GM12878 (cell line): ENCODE results near the gene MVB12B. TPM values are rescaled to one million over a fixed set of nuclear protein-coding genes. Genes with fewer than 3 reads are reported as not detected.

Experiments
- ATAC-seq: fragments of 200-7000 bp; cut with Tn5 transposase; 3 replicates; pipeline ENCODE4 v1.9.1; 2020; ENCODE audit warnings: mild to moderate bottlenecking, moderate library complexity
- BruUV-seq: library from RNA; stranded (reverse); fragments of 400-500 nt; replicated peaks from 2 replicates; lab custom pipeline; 2021; lab: Mats Ljungman, UMichigan
- CTCF ChIA-PET: fragments of 300-600 bp; sonication (Branson Sonifier 250); formaldehyde crosslinking; extraction: SDS; loops from one replicate; lab custom pipeline; 2021; ENCODE audit warnings: inconsistent platforms; lab: Yijun Ruan, JAX
- POLR2A ChIA-PET: fragments of 350-600 bp; formaldehyde crosslinking; extraction: SDS; loops from one replicate; lab custom pipeline; 2021; ENCODE audit warnings: inconsistent platforms; lab: Charles Lee
- RAD21 ChIA-PET: fragments of 300-600 bp; sonication (Branson Sonifier 250); formaldehyde crosslinking; loops from one replicate; lab custom pipeline; 2023; ENCODE audit warnings: antibody characterized with exemption; ENCODE audit not compliant: unreplicated experiment; lab: Charles Lee
- SMC1A ChIA-PET: fragments of 300-600 bp; sonication (Branson Sonifier 250); formaldehyde crosslinking; loops from one replicate; lab custom pipeline; 2023; ENCODE audit not compliant: unreplicated experiment, uncharacterized antibody; lab: Charles Lee
- DNase-seq: peaks from one replicate; pipeline ENCODE4 v3.0.0-alpha.2; 2011; ENCODE audit warnings: low read depth, low spot score
- FAIRE-seq: peaks from 3 replicates; lab custom pipeline; 2011; peaks lifted over from hg19 to GRCh38; lab: Jason Lieb, UNC
- H2AFZ ChIP-seq: 2 replicates; pipeline ENCODE4 v1.6.0; 2011; ENCODE audit warnings: low read depth, low read length, control low read depth; ENCODE audit not compliant: control insufficient read depth
- H3K27ac ChIP-seq: 2 replicates; pipeline ENCODE4 v1.5.1; 2011; ENCODE audit warnings: control low read depth; ENCODE audit not compliant: control insufficient read depth, insufficient read depth
- H3K27me3 ChIP-seq, 2 experiments: replicated peaks in 1 of 2; 2 replicates each; pipeline versions ENCODE4 v1.6.0 to v1.6.1; 2011; ENCODE audit warnings: low read length in 1 of 2; ENCODE audit not compliant: control insufficient read depth in 2 of 2, insufficient read depth in 2 of 2
- H3K36me3 ChIP-seq, 2 experiments: 2 replicates each; pipeline ENCODE4 v1.5.1; 2011; ENCODE audit warnings: low read length in 1 of 2; ENCODE audit not compliant: control insufficient read depth in 2 of 2, insufficient read depth in 2 of 2
- H3K4me1 ChIP-seq: 2 replicates; pipeline ENCODE4 v1.6.1; 2011; ENCODE audit warnings: mild to moderate bottlenecking, low read length, moderate library complexity, mixed read lengths; ENCODE audit not compliant: control insufficient read depth, insufficient read depth
- H3K4me2 ChIP-seq: 2 replicates; pipeline ENCODE4 v1.6.0; 2011; ENCODE audit warnings: control low read depth; ENCODE audit not compliant: control insufficient read depth, insufficient read depth
- H3K4me3 ChIP-seq: fragments of 200-600 bp; sonication (generic); 2 replicates; pipeline ENCODE4 v1.5.1; 2016
- H3K79me2 ChIP-seq: 2 replicates; pipeline ENCODE4 v1.6.0; 2011; ENCODE audit warnings: low read length; ENCODE audit not compliant: control insufficient read depth, insufficient read depth
- H3K9ac ChIP-seq: 2 replicates; pipeline ENCODE4 v1.8.0; 2011; ENCODE audit warnings: low read length, control low read depth, mixed read lengths; ENCODE audit not compliant: control insufficient read depth, insufficient read depth
- H3K9me3 ChIP-seq: replicated peaks from 3 replicates; pipeline ENCODE4 v1.5.1; 2011; ENCODE audit warnings: mild to moderate bottlenecking, low read length; ENCODE audit not compliant: control insufficient read depth, insufficient read depth
- H4K20me1 ChIP-seq: 2 replicates; pipeline ENCODE4 v1.6.0; 2011; ENCODE audit not compliant: control insufficient read depth, insufficient read depth
- DPF2 ChIP-seq: fragments of 450-650 bp; IDR thresholded peaks from 2 replicates; pipeline ENCODE4 v1.6.1; 2017; ENCODE audit warnings: mild to moderate bottlenecking
- E2F4 ChIP-seq: IDR thresholded peaks from 2 replicates; pipeline ENCODE4 v1.6.1; 2012; ENCODE audit warnings: low read depth, low read length, improper control_type of control experiment
- E2F8 ChIP-seq: fragments of 450-650 bp; IDR thresholded peaks from 2 replicates; pipeline ENCODE4 v1.6.1; 2018; ENCODE audit warnings: mild to moderate bottlenecking, low read depth, moderate library complexity; ENCODE audit not compliant: partially characterized antibody
- HSF1 ChIP-seq: fragments of 150-350 bp; IDR thresholded peaks from 2 replicates; pipeline ENCODE4 v1.6.1; 2014; ENCODE audit warnings: mild to moderate bottlenecking, low read depth, low read length
- JUNB ChIP-seq: IDR thresholded peaks from 2 replicates; pipeline ENCODE4 v1.6.1; 2016; ENCODE audit warnings: antibody characterized with exemption, mild to moderate bottlenecking
- KAT2A ChIP-seq: conservative IDR thresholded peaks from 2 replicates; pipeline ENCODE4 v1.6.1; 2011; ENCODE audit warnings: low read depth, low read length; ENCODE audit not compliant: control insufficient read depth
- MTA2 ChIP-seq: fragments of 450-650 bp; IDR thresholded peaks from 2 replicates; pipeline ENCODE4 v1.6.1; 2016; ENCODE audit warnings: low read depth, mild to moderate bottlenecking, moderate library complexity
- NFXL1 ChIP-seq: fragments of 450-650 bp; IDR thresholded peaks from 2 replicates; pipeline ENCODE4 v1.6.1; 2017; ENCODE audit warnings: antibody characterized with exemption, mild to moderate bottlenecking, borderline replicate concordance
- NR2F1 ChIP-seq: fragments of 450-650 bp; conservative IDR thresholded peaks from 2 replicates; pipeline ENCODE4 v1.6.1; 2017; ENCODE audit warnings: mild to moderate bottlenecking
- PML ChIP-seq: IDR thresholded peaks from 2 replicates; pipeline ENCODE4 v1.6.1; 2012; ENCODE audit warnings: low read length, inconsistent platforms
- RBBP5 ChIP-seq: fragments of 200-600 bp; sonication (generic); conservative IDR thresholded peaks from 2 replicates; pipeline ENCODE4 v1.6.1; 2016
- SPI1 ChIP-seq: IDR thresholded peaks from 2 replicates; pipeline ENCODE4 v1.6.1; 2011; ENCODE audit warnings: low read depth, mild to moderate bottlenecking, low read length, moderate library complexity, borderline replicate concordance; ENCODE audit not compliant: insufficient read depth
- SREBF1 ChIP-seq: IDR thresholded peaks from 2 replicates; pipeline ENCODE4 v1.6.1; 2012; ENCODE audit warnings: mild to moderate bottlenecking, low read length
- ZNF592 ChIP-seq: fragments of 450-650 bp; IDR thresholded peaks from 2 replicates; pipeline ENCODE4 v1.6.1; 2017; ENCODE audit warnings: mild to moderate bottlenecking, moderate library complexity
- WGBS: methylation state at CpG from one replicate; pipeline ENCODE4 v1.1.6; 2016; ENCODE audit warnings: low lambda C conversion rate; ENCODE audit not compliant: insufficient replicate concordance, insufficient coverage; ENCODE audit errors: missing lambda C conversion rate; 5-methylcytosine and 5-hydroxymethylcytosine counted together
- in situ Hi-C: fragments of 300-500 bp; cut with MboI; formaldehyde crosslinking; loops from 9 replicates; pipeline ENCODE4 v1.14.3; 2018; ENCODE audit warnings: mixed read lengths
- intact Hi-C: fragments of 100-400 bp; cut with micrococcal nuclease; formaldehyde crosslinking; loops from one replicate; pipeline ENCODE4 v1.14.2; 2022; ENCODE audit not compliant: unreplicated experiment
- polyA plus RNA-seq, 11 experiments: library from polyadenylated mRNA; depleted of rRNA in 4 of 11; unstranded in 6 of 11; stranded (reverse) in 5 of 11; fragments of >200 nt; fragmentation: Nextera tagmentation in 4 of 11; fragmentation: Illumina TruSeq in 1 of 11; extraction: Ambion mirVana in 4 of 11; extraction: Trizol in 1 of 11; gene quantifications; 1 replicate in 1 of 11; 2 replicates in 10 of 11; pipeline versions ENCODE4 v1.2.1 to v1.2.3, GENCODE V29; 2011 to 2016; ENCODE audit warnings: inconsistent platforms in 2 of 11, missing spikeins in 2 of 11, low read depth in 1 of 11
- total RNA-seq, 4 experiments: library from RNA; depleted of rRNA in 3 of 4; stranded (reverse); fragments of >200 nt in 3 of 4; fragmentation: Illumina TruSeq in 1 of 4; extraction: Trizol in 1 of 4; gene quantifications; 2 replicates each; pipeline versions ENCODE4 v1.2.1 to v1.2.3, GENCODE V29; 2013 to 2021

Gene MVB12B
- total and polyA plus RNA-seq, 10 of the 15 experiments (the other 5 are each of a cell fraction or from before 2014, with no cell fraction given) = 0.08 TPM; not detected in 9

GRCh38 chr9:126483468-126484073, 156.9 kb downstream of the MVB12B start (continued):
- no peak for TF ChIP-seq HSF1

GRCh38 chr9:126485662-126486061, 159.0 kb downstream of the MVB12B start:
- no peak for DNase-seq
- H2AFZ ChIP-seq = no peak overlapping the region
- no peaks in the 10 kb centered on the region for H3K36me3 ChIP-seq
- no peak for ATAC-seq
- H3K27ac ChIP-seq = no peak overlapping the region
- no peak overlapping the region for H3K4me3 ChIP-seq
- 5% methylated on average over 6 of the region's 6 CpGs for WGBS
- H3K27me3 ChIP-seq = peaks cover 0 to 2% of the 10 kb centered on the region in 2 experiments
- no peaks in the 10 kb centered on the region for H4K20me1 ChIP-seq
- H3K4me1 ChIP-seq = no peaks in the 10 kb centered on the region
- no TSS peak for BruUV-seq
- RAD21 ChIA-PET = no interaction called here
- in situ Hi-C loops (loop anchor here (10.0 kb wide), 1 partner anchor 341 kb away; no protein-coding TSS in a partner anchor), intact Hi-C loops (no loop called here)
- no peak overlapping the region for H3K4me2 ChIP-seq
- no peaks in the 10 kb centered on the region for H3K79me2 ChIP-seq
- POLR2A ChIA-PET = no interaction called here
- CTCF ChIA-PET = no interaction called here
- no peaks in the 10 kb centered on the region for H3K9me3 ChIP-seq
- no peak overlapping the region for H3K9ac ChIP-seq
- SMC1A ChIA-PET = no interaction called here
- no peak for FAIRE-seq
- TF ChIP-seq DPF2 = no peak
- no peak for TF ChIP-seq JUNB
- TF ChIP-seq NR2F1 = no peak
- no peak for TF ChIP-seq SPI1
- no peak for TF ChIP-seq ZNF592
- no peak for TF ChIP-seq MTA2
- TF ChIP-seq RBBP5 = no peak
- TF ChIP-seq NFXL1 = no peak
- TF ChIP-seq E2F4 = no peak
- TF ChIP-seq KAT2A = no peak
- no peak for TF ChIP-seq SREBF1
- no peak for TF ChIP-seq E2F8
- no peak for TF ChIP-seq PML
